HepG2 (cell line): ENCODE data around the gene BBC3. TPM values are rescaled to one million over a fixed set of nuclear protein-coding genes. Genes with fewer than 3 reads are reported as not detected.

ENCODE experiments used
- ARID4A ChIP-seq: sonication (generic); formaldehyde crosslinking; IDR thresholded peaks from 2 replicates; pipeline ENCODE4 v1.5.0; 2020; ENCODE audit warnings: mild to moderate bottlenecking, missing genetic modification reagents, borderline replicate concordance
- ATF2 ChIP-seq: sonication (generic); formaldehyde crosslinking; IDR thresholded peaks from 2 replicates; pipeline ENCODE4 v1.4.0; 2020; ENCODE audit warnings: missing genetic modification reagents
- ELF3 ChIP-seq: IDR thresholded peaks from 2 replicates; pipeline ENCODE4 v1.6.1; 2016; ENCODE audit warnings: missing genetic modification reagents, missing compliant biosample characterization
- GATAD2A ChIP-seq: IDR thresholded peaks from 2 replicates; pipeline ENCODE4 v1.6.1; 2016
- IKZF1 ChIP-seq: fragments of 450-650 bp; IDR thresholded peaks from 2 replicates; pipeline ENCODE4 v1.7.1; 2016
- NR1H2 ChIP-seq: sonication (generic); formaldehyde crosslinking; IDR thresholded peaks from 2 replicates; pipeline ENCODE4 v1.8.1; 2022; ENCODE audit warnings: low read depth, missing genetic modification reagents, borderline replicate concordance
- SAP130 ChIP-seq: IDR thresholded peaks from 2 replicates; pipeline ENCODE4 v1.6.1; 2016; ENCODE audit warnings: low read depth
- SETDB1 ChIP-seq: sonication (generic); formaldehyde crosslinking; IDR thresholded peaks from 2 replicates; pipeline ENCODE4 v1.5.1; 2020; ENCODE audit warnings: missing genetic modification reagents, mild to moderate bottlenecking, borderline replicate concordance
- TOE1 ChIP-seq: sonication (generic); formaldehyde crosslinking; IDR thresholded peaks from 2 replicates; pipeline ENCODE4 v1.4.0; 2020; ENCODE audit warnings: mild to moderate bottlenecking, missing genetic modification reagents
- ZBTB40 ChIP-seq, 2 experiments: fragments of 450-650 bp in 1 of 2; sonication (generic) in 1 of 2; formaldehyde crosslinking in 1 of 2; IDR thresholded peaks; 2 replicates each; pipeline versions ENCODE4 v1.6.1 to v1.8.0; 2016 to 2022; ENCODE audit warnings: antibody characterized with exemption in 1 of 2, mild to moderate bottlenecking in 1 of 2, missing genetic modification reagents in 1 of 2
- ZNF460 ChIP-seq: sonication (generic); formaldehyde crosslinking; IDR thresholded peaks from 2 replicates; pipeline ENCODE4 v1.5.1; 2020; ENCODE audit warnings: missing genetic modification reagents, mild to moderate bottlenecking, borderline replicate concordance
- ZNF501 ChIP-seq: sonication (generic); formaldehyde crosslinking; IDR thresholded peaks from 2 replicates; pipeline ENCODE4 v1.5.1; 2020; ENCODE audit warnings: mild to moderate bottlenecking, moderate library complexity, missing genetic modification reagents
- ZNF703 ChIP-seq: sonication (generic); formaldehyde crosslinking; IDR thresholded peaks from 2 replicates; pipeline ENCODE4 v1.5.1; 2020; ENCODE audit warnings: missing genetic modification reagents, mild to moderate bottlenecking, moderate library complexity, borderline replicate concordance
- polyA plus RNA-seq, 8 experiments: library from polyadenylated mRNA; depleted of rRNA in 3 of 8; stranded (reverse) in 7 of 8; unstranded in 1 of 8; fragments of >200 nt; fragmentation: Illumina TruSeq in 4 of 8; extraction: Trizol in 4 of 8; gene quantifications; 2 replicates each; pipeline versions ENCODE4 v1.2.1 to v1.2.3, GENCODE V29; 2011 to 2016; ENCODE audit warnings: low read depth in 4 of 8, missing spikeins in 1 of 8, mixed read lengths in 1 of 8; ENCODE audit not compliant: insufficient read depth in 1 of 8
- total RNA-seq, 5 experiments: library from RNA; depleted of rRNA; stranded (reverse); fragments of >200 nt; fragmentation: Illumina TruSeq; extraction: Trizol; gene quantifications; 2 replicates each; pipeline ENCODE4 v1.2.3, GENCODE V29; 2016; ENCODE audit warnings: low read depth in 1 of 5

Gene BBC3
- total and polyA plus RNA-seq, 2 of the 13 experiments (the other 11 are each of a cell fraction or from before 2014, with no cell fraction given) = 6.1 to 8.8 TPM

GRCh38 chr19:47210689-47211316, 20.2 kb downstream of the BBC3 start (continued):
- TF ChIP-seq ARID4A (peak; percentile 50; the same call in 1 of the 2 replicates), TOE1 (CRISPR knock-in tag) (no peak), ATF2 (peak; percentile 36; the same call in 1 of the 2 replicates), ZNF460 (no peak), ELF3 (peak; percentile 70; the same call in 1 of the 2 replicates), ZNF703 (CRISPR knock-in tag) (no peak), IKZF1 (no peak), SAP130 (CRISPR knock-in tag) (peak; percentile 67), SETDB1 (CRISPR knock-in tag) (no peak), ZBTB40 (IDR thresholded peaks at IDR 0.05) (no peak), ZBTB40 (CRISPR knock-in tag; IDR thresholded peaks at IDR 0.05) (no peak), GATAD2A (peak; percentile 27; the same call in 1 of the 2 replicates), NR1H2 (CRISPR knock-in tag) (no peak), ZNF501 (CRISPR knock-in tag) (0 out of 2 replicates have a peak, but pooled peaks have one; percentile 47)
